ENCODE measurements around the gene KASH5. TPM values are rescaled to one million over a fixed set of nuclear protein-coding genes. Genes with fewer than 3 reads are reported as not detected.

The KASH5 gene
- polyA plus RNA-seq, 4 donors, result not detected

DNA sequence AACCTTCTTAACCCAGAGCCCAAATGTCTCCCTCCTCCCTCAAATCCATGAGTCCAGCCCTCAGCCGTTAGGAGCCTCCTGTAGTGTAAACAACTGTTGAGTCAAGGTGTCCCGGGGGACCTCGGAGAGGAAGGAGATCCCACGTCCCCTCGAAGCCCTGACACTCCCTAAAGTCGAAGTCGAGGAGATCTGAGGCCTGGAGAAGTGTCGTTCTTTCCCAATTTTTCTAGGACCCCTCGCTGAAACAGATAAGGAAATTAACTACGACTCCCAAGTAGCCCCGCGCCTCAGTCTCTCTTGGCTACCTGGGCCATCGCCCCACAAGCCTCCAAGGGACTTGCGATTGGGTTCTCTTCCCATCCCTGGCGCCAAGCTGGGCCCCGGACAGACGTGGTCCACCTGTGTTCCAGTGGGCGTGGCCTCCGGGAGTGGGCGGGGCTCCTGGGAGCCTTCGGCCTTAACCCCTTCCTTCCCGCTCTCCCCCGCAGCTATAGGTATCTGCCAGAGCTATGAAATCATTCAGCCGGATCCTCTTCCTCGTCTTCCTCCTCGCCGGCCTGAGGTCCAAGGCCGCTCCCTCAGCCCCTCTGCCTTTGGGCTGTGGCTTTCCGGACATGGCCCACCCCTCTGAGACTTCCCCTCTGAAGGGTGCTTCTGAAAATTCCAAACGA lies 38.0 kb downstream of the KASH5 start:
- Histone ChIP-seq H3K27ac (ENCODE audit: low read depth in 1 of 3, low read length in 2 of 3) (no peak overlapping the region), H3K27me3 (ENCODE audit: control insufficient read depth in 3 of 3, insufficient read depth in 3 of 3, low read length in 3 of 3) (peaks cover 20 to 99% (median 65%) of the 10 kb centered on the region in 3 donors), H3K9me3 (ENCODE audit: control insufficient read depth in 2 of 2, insufficient read depth in 1 of 2, low read depth in 1 of 2, low read length in 1 of 2) (peaks cover 0 to 2% of the 10 kb centered on the region in 2 donors), H3K36me3 (ENCODE audit: control insufficient read depth in 3 of 3, insufficient read depth in 2 of 3, low read depth in 1 of 3, low read length in 3 of 3) (no peaks in the 10 kb centered on the region), H3K4me3 (ENCODE audit: low read depth in 1 of 3, low read length in 3 of 3) (no peak overlapping the region), H3K4me1 (ENCODE audit: control insufficient read depth in 3 of 3, insufficient read depth in 2 of 3, low read depth in 1 of 3, low read length in 2 of 3) (peaks cover 0 to 2% (median 0%) of the 10 kb centered on the region in 3 donors)
- 3 to 5% (median 5%) methylated on average over 28 to 30 of the region's 30 CpGs for WGBS, 3 donors
- FAIRE-seq, result no peak
- no peak for DNase-seq

DNA sequence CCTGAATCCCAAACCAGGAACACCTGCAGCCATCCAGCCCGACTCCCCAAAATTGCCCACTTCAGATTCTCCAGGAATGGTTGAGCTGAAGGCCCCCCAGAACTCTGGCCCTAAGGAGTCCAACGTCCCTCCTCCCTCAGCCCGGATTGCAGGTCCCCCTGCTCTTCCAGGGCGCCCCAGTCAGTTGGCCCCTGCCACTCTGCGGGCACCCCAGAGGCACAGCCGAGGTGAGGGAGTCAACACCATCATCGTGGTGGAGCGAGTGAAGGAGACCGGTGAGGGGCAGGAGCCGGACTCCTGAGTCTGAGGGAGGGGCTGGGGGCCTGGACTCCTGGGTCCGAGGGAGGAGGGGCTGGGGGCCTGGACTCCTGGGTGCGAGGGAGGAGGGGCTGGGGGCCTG lies 39.3 kb downstream of the KASH5 start:
- FAIRE-seq, result no peak
- 53 to 56% (median 53%) methylated on average over 9 to 12 of the region's 12 CpGs for WGBS, 3 donors

DNA sequence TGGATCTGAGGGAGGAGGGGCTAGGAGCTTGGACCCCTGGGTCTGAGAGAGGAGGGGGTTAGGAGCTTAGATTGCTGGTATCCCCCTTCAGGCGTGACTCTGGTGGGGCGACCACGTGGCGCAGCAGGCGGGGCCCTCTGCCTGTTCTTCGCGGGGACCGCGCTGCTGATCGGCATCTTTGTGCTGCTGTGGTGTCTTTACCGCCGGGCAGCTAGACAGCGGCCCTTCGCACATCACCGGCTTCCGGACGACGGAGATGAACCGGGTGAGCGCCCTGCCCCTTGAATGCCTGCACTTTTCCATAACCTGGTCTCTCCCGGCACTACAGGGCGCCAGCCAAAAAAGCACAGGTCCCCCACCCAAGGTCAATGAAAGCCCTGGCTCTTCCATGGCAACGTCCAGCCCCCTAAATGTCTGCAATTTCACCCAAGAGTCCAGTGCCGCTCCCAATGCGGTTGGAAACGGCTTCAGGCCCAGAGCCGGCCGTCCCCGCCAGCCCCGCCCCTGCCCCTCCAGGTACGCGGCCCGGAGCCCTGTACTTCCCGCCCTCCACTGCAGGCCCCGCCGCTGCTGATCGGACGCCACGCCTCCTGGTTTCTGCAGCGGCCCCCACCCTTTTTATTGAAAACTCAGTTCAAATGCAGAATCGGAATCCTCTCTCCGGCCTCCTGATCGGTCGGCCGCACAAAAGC lies 40.0 kb downstream of the KASH5 start:
- H3K9me3 ChIP-seq (ENCODE audit: control insufficient read depth in 2 of 2, insufficient read depth in 1 of 2, low read depth in 1 of 2, low read length in 1 of 2), result peaks cover 0 to 11% of the 10 kb centered on the region in 2 donors
- FAIRE-seq, result no peak
- no peaks in the 10 kb centered on the region for H3K36me3 ChIP-seq (ENCODE audit: control insufficient read depth in 3 of 3, insufficient read depth in 2 of 3, low read depth in 1 of 3, low read length in 3 of 3)
- no peak for DNase-seq
- H3K4me1 ChIP-seq (ENCODE audit: control insufficient read depth in 3 of 3, insufficient read depth in 2 of 3, low read depth in 1 of 3, low read length in 2 of 3), result peaks cover 0 to 1% (median 0%) of the 10 kb centered on the region in 3 donors
- peaks cover 17 to 99% (median 66%) of the 10 kb centered on the region in 3 donors for H3K27me3 ChIP-seq (ENCODE audit: control insufficient read depth in 3 of 3, insufficient read depth in 3 of 3, low read length in 3 of 3)
- H3K4me3 ChIP-seq (ENCODE audit: low read depth in 1 of 3, low read length in 3 of 3), result no peak overlapping the region
- no peak overlapping the region for H3K27ac ChIP-seq (ENCODE audit: low read depth in 1 of 3, low read length in 2 of 3)
- WGBS, 3 donors, result 2 to 3% (median 3%) methylated on average over 37 to 45 of the region's 45 CpGs

More for the DNA sequence above, 39.3 kb downstream of the KASH5 start:
- DNase-seq, result no peak
- H3K4me3 ChIP-seq (ENCODE audit: low read depth in 1 of 3, low read length in 3 of 3), result no peak overlapping the region
- H3K4me1 ChIP-seq (ENCODE audit: control insufficient read depth in 3 of 3, insufficient read depth in 2 of 3, low read depth in 1 of 3, low read length in 2 of 3), result peaks cover 0 to 2% (median 0%) of the 10 kb centered on the region in 3 donors
- no peaks in the 10 kb centered on the region for H3K36me3 ChIP-seq (ENCODE audit: control insufficient read depth in 3 of 3, insufficient read depth in 2 of 3, low read depth in 1 of 3, low read length in 3 of 3)
- H3K27me3 ChIP-seq (ENCODE audit: control insufficient read depth in 3 of 3, insufficient read depth in 3 of 3, low read length in 3 of 3), result peaks cover 14 to 99% (median 70%) of the 10 kb centered on the region in 3 donors
- H3K27ac ChIP-seq (ENCODE audit: low read depth in 1 of 3, low read length in 2 of 3), result no peak overlapping the region
- H3K9me3 ChIP-seq (ENCODE audit: control insufficient read depth in 2 of 2, insufficient read depth in 1 of 2, low read depth in 1 of 2, low read length in 1 of 2), result peaks cover 0 to 11% of the 10 kb centered on the region in 2 donors

- Histone ChIP-seq H3K36me3 (ENCODE audit: control insufficient read depth in 3 of 3, insufficient read depth in 2 of 3, low read depth in 1 of 3, low read length in 3 of 3) (no peaks in the 10 kb centered on the region), H3K27me3 (ENCODE audit: control insufficient read depth in 3 of 3, insufficient read depth in 3 of 3, low read length in 3 of 3) (peaks cover 12 to 99% (median 66%) of the 10 kb centered on the region in 3 donors), H3K4me1 (ENCODE audit: control insufficient read depth in 3 of 3, insufficient read depth in 2 of 3, low read depth in 1 of 3, low read length in 2 of 3) (no peaks in the 10 kb centered on the region), H3K27ac (ENCODE audit: low read depth in 1 of 3, low read length in 2 of 3) (no peak overlapping the region), H3K4me3 (ENCODE audit: low read depth in 1 of 3, low read length in 3 of 3) (no peak overlapping the region), H3K9me3 (ENCODE audit: control insufficient read depth in 2 of 2, insufficient read depth in 1 of 2, low read depth in 1 of 2, low read length in 1 of 2) (peaks cover 0 to 11% of the 10 kb centered on the region in 2 donors)
- WGBS, 3 donors, result 12 to 19% (median 14%) methylated on average over 26 to 29 of the region's 29 CpGs
- no peak for DNase-seq
- FAIRE-seq, result no peak
These were observed 40.8 kb downstream of the KASH5 start for GRCh38 chr19:49428547-49429451.

DNA sequence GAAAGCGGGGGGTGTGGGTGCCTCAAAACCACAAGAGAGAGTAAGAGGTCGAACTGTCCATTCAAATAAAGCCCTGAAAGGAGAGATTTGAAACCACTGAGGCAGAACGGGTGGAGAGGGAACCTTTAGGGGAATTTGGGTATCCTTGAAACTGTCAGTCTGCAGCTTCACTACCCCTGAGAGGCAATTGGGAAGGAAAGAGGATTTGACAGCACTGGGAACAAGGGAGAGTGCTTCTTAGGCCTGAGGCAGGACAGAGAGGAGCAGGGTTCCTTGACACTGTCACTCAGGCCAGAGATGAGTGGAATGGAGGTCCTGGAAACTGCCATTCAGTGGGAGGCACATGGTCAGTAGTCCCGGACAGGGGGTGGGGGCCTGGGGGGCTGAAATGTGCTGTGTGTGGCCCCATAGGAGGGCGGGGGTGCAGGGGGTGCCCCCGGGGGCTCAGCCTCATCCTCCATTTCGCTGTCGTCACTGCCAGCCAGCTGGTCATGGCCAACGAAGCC lies 42.2 kb downstream of the KASH5 start:
- H3K4me1 ChIP-seq (ENCODE audit: control insufficient read depth in 3 of 3, insufficient read depth in 2 of 3, low read depth in 1 of 3, low read length in 2 of 3), result no peaks in the 10 kb centered on the region
- DNase-seq (no peak), FAIRE-seq (no peak)
- no peaks in the 10 kb centered on the region for H3K36me3 ChIP-seq (ENCODE audit: control insufficient read depth in 3 of 3, insufficient read depth in 2 of 3, low read depth in 1 of 3, low read length in 3 of 3)
- no peak overlapping the region for H3K27ac ChIP-seq (ENCODE audit: low read depth in 1 of 3, low read length in 2 of 3)
- peaks cover 10 to 99% (median 62%) of the 10 kb centered on the region in 3 donors for H3K27me3 ChIP-seq (ENCODE audit: control insufficient read depth in 3 of 3, insufficient read depth in 3 of 3, low read length in 3 of 3)
- peaks cover 0 to 11% of the 10 kb centered on the region in 2 donors for H3K9me3 ChIP-seq (ENCODE audit: control insufficient read depth in 2 of 2, insufficient read depth in 1 of 2, low read depth in 1 of 2, low read length in 1 of 2)
- 59 to 68% (median 61%) methylated on average over 7 to 9 of the region's 9 CpGs for WGBS, 3 donors
- no peak overlapping the region for H3K4me3 ChIP-seq (ENCODE audit: low read depth in 1 of 3, low read length in 3 of 3)

- Histone ChIP-seq H3K4me1 (ENCODE audit: control insufficient read depth in 3 of 3, insufficient read depth in 2 of 3, low read depth in 1 of 3, low read length in 2 of 3) (no peaks in the 10 kb centered on the region), H3K36me3 (ENCODE audit: control insufficient read depth in 3 of 3, insufficient read depth in 2 of 3, low read depth in 1 of 3, low read length in 3 of 3) (no peaks in the 10 kb centered on the region), H3K27me3 (ENCODE audit: control insufficient read depth in 3 of 3, insufficient read depth in 3 of 3, low read length in 3 of 3) (peaks cover 7 to 99% (median 62%) of the 10 kb centered on the region in 3 donors), H3K4me3 (ENCODE audit: low read depth in 1 of 3, low read length in 3 of 3) (no peak overlapping the region), H3K9me3 (ENCODE audit: control insufficient read depth in 2 of 2, insufficient read depth in 1 of 2, low read depth in 1 of 2, low read length in 1 of 2) (peaks cover 0 to 11% of the 10 kb centered on the region in 2 donors), H3K27ac (ENCODE audit: low read depth in 1 of 3, low read length in 2 of 3) (no peak overlapping the region)
- FAIRE-seq (no peak), DNase-seq (no peak)
- WGBS, 3 donors, result 60 to 67% (median 65%) methylated on average over 28 of the region's 28 CpGs
These were observed 42.8 kb downstream of the KASH5 start for GRCh38 chr19:49430678-49431329.

DNA sequence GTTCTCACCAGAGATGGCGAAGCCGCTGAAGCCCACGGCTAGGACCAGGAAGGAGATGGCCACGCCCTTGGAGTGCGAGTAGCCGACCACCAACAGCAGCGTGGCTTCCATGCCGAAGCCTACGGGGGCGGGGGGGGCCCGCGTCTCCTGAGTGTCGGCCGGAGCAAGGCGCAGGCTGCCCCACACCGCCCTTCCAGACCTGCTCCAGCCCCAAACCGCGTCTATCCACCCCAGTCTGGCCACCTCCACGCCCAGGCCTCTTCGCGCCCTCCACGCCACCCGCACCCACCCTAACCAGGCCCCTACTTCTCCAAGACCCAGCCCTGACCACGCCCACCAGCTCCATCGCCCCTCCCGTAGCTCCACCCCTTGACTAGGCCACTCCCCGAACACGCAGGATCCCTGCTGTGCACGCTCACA lies 43.3 kb downstream of the KASH5 start:
- Histone ChIP-seq H3K4me3 (ENCODE audit: low read depth in 1 of 3, low read length in 3 of 3) (no peak overlapping the region), H3K9me3 (ENCODE audit: control insufficient read depth in 2 of 2, insufficient read depth in 1 of 2, low read depth in 1 of 2, low read length in 1 of 2) (peaks cover 0 to 11% of the 10 kb centered on the region in 2 donors), H3K27me3 (ENCODE audit: control insufficient read depth in 3 of 3, insufficient read depth in 3 of 3, low read length in 3 of 3) (peaks cover 7 to 99% (median 61%) of the 10 kb centered on the region in 3 donors), H3K36me3 (ENCODE audit: control insufficient read depth in 3 of 3, insufficient read depth in 2 of 3, low read depth in 1 of 3, low read length in 3 of 3) (no peaks in the 10 kb centered on the region), H3K27ac (ENCODE audit: low read depth in 1 of 3, low read length in 2 of 3) (no peak overlapping the region), H3K4me1 (ENCODE audit: control insufficient read depth in 3 of 3, insufficient read depth in 2 of 3, low read depth in 1 of 3, low read length in 2 of 3) (no peaks in the 10 kb centered on the region)
- DNase-seq (no peak), FAIRE-seq (no peak)
- WGBS, 3 donors, result 44 to 53% (median 52%) methylated on average over 23 to 29 of the region's 29 CpGs
